GM18909 (cell line): ENCODE results near the gene SRSF12.
"Not testable (repeated sequence)": the region's sequence is repeated elsewhere in the genome, so short reads cannot be mapped to it uniquely, and the experiment has no call there.

ENCODE experiments used
- ATAC-seq: cut with Tn5 transposase; IDR thresholded peaks from one replicate; pipeline ENCODE4 v1.9.1; 2021; ENCODE audit warnings: mild to moderate bottlenecking; ENCODE audit not compliant: unreplicated experiment, poor library complexity

The SRSF12 gene

GRCh38 chr6:89079511-89080234, 38.2 kb downstream of the SRSF12 start:
- ATAC-seq: no peak

- no peak for ATAC-seq
Measured at GRCh38 chr6:89073840-89074239, 44.0 kb downstream of the SRSF12 start.

GRCh38 chr6:89073014-89073620, 44.8 kb downstream of the SRSF12 start:
- ATAC-seq: no peak

GRCh38 chr6:89071036-89071435, 46.8 kb downstream of the SRSF12 start:
- ATAC-seq: no peak

GRCh38 chr6:89069536-89070163, 48.2 kb downstream of the SRSF12 start:
- no peak for ATAC-seq

- ATAC-seq: no peak
Measured at GRCh38 chr6:89068695-89069094, 49.2 kb downstream of the SRSF12 start.

- no peak for ATAC-seq
Measured at GRCh38 chr6:89067796-89068195, 50.1 kb downstream of the SRSF12 start.

- ATAC-seq: no peak
Measured at GRCh38 chr6:89066940-89067646, 50.8 kb downstream of the SRSF12 start.

- ATAC-seq: not testable (repeated sequence)
Measured at GRCh38 chr6:89066121-89066520, 51.8 kb downstream of the SRSF12 start.

GRCh38 chr6:89064931-89065330, 52.9 kb downstream of the SRSF12 start:
- not testable (repeated sequence) for ATAC-seq

- ATAC-seq: no peak
Measured at GRCh38 chr6:89063881-89064280, 54.0 kb downstream of the SRSF12 start.

GRCh38 chr6:89059227-89059626, 58.6 kb downstream of the SRSF12 start:
- no peak for ATAC-seq

- ATAC-seq: no peak
Measured at GRCh38 chr6:89058627-89059026, 59.2 kb downstream of the SRSF12 start.

- no peak for ATAC-seq
Measured at GRCh38 chr6:89057759-89058158, 60.1 kb downstream of the SRSF12 start.

- no peak for ATAC-seq
Measured at GRCh38 chr6:89054208-89054607, 63.7 kb downstream of the SRSF12 start.

- ATAC-seq: no peak
Measured at GRCh38 chr6:89051676-89052075, 66.2 kb downstream of the SRSF12 start.

- no peak for ATAC-seq
Measured at GRCh38 chr6:89050697-89051096, 67.2 kb downstream of the SRSF12 start.

- ATAC-seq: no peak
Measured at GRCh38 chr6:89050155-89050554, 67.7 kb downstream of the SRSF12 start.

GRCh38 chr6:89048985-89049384, 68.9 kb downstream of the SRSF12 start:
- ATAC-seq: no peak

- no peak for ATAC-seq
Measured at GRCh38 chr6:89048288-89048923, 69.5 kb downstream of the SRSF12 start.

GRCh38 chr6:89047473-89047872, 70.4 kb downstream of the SRSF12 start:
- no peak for ATAC-seq
